K562 (cell line): ENCODE results near the gene ABCC9.

ENCODE experiments used
- ATF1 ChIP-seq, 2 experiments: fragments of 450-650 bp in 1 of 2; IDR thresholded peaks; 2 replicates each; pipeline ENCODE4 v1.6.1; 2016; ENCODE audit warnings: missing compliant biosample characterization in 1 of 2, missing genetic modification characterization in 1 of 2
- RAD51 ChIP-seq: fragments of 450-650 bp; IDR thresholded peaks from 2 replicates; pipeline ENCODE4 v1.7.1; 2016; ENCODE audit warnings: low read depth, mild to moderate bottlenecking, borderline replicate concordance
- TCF7L2 ChIP-seq: fragments of 150-350 bp; IDR thresholded peaks from 2 replicates; pipeline ENCODE4 v1.6.1; 2016; ENCODE audit warnings: low read depth, mild to moderate bottlenecking, low read length, moderate library complexity
- ZNF121 ChIP-seq: sonication (generic); formaldehyde crosslinking; conservative IDR thresholded peaks from 2 replicates; pipeline ENCODE4 v1.8.0; 2022; ENCODE audit warnings: missing genetic modification reagents

- TF ChIP-seq RAD51 (no peak), ATF1 (CRISPR knock-in tag; IDR thresholded peaks at IDR 0.05) (no peak), ATF1 (tag; IDR thresholded peaks at IDR 0.05) (no peak), TCF7L2 (no peak), ZNF121 (no peak)
These were observed 30.1 kb upstream of the ABCC9 start for GRCh38 chr12:21971344-21971743.
